Measurements from ENCODE around the gene ENTHD1. TPM values are rescaled to one million over a fixed set of nuclear protein-coding genes. Genes with fewer than 3 reads are reported as not detected.

The ENTHD1 gene
- total and polyA plus RNA-seq, 2 experiments from 2014 or later: not detected

- DNase-seq (ENCODE audit: low read depth in 1 of 2, low spot score in 1 of 2): no peak
Observed at GRCh38 chr22:39716534-39716933, 177.0 kb downstream of the ENTHD1 start.

GRCh38 chr22:39715778-39716495 lies 177.6 kb downstream of the ENTHD1 start:
- no peaks in the 10 kb centered on the region for H3K27me3 ChIP-seq
- H3K27ac ChIP-seq: no peak overlapping the region
- no peak for DNase-seq (ENCODE audit: low read depth in 1 of 2, low spot score in 1 of 2)
- H3K36me3 ChIP-seq: no peaks in the 10 kb centered on the region
- no peaks in the 10 kb centered on the region for H3K9me3 ChIP-seq (ENCODE audit: low read depth)
- H3K4me1 ChIP-seq (ENCODE audit: low read depth): peaks cover 8% of the 10 kb centered on the region
- no peak overlapping the region for H3K4me3 ChIP-seq
- TF ChIP-seq, protein P1, sequence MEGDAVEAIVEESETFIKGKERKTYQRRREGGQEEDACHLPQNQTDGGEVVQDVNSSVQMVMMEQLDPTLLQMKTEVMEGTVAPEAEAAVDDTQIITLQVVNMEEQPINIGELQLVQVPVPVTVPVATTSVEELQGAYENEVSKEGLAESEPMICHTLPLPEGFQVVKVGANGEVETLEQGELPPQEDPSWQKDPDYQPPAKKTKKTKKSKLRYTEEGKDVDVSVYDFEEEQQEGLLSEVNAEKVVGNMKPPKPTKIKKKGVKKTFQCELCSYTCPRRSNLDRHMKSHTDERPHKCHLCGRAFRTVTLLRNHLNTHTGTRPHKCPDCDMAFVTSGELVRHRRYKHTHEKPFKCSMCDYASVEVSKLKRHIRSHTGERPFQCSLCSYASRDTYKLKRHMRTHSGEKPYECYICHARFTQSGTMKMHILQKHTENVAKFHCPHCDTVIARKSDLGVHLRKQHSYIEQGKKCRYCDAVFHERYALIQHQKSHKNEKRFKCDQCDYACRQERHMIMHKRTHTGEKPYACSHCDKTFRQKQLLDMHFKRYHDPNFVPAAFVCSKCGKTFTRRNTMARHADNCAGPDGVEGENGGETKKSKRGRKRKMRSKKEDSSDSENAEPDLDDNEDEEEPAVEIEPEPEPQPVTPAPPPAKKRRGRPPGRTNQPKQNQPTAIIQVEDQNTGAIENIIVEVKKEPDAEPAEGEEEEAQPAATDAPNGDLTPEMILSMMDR (IDR thresholded peaks at IDR 0.05; ENCODE audit: low read depth, low read length): no peak

More at GRCh38 chr22:39716534-39716933, 177.0 kb downstream of the ENTHD1 start:
- Histone ChIP-seq H3K27ac (no peak overlapping the region), H3K27me3 (no peaks in the 10 kb centered on the region), H3K9me3 (ENCODE audit: low read depth) (no peaks in the 10 kb centered on the region), H3K4me3 (no peak overlapping the region), H3K4me1 (ENCODE audit: low read depth) (peaks cover 8% of the 10 kb centered on the region), H3K36me3 (no peaks in the 10 kb centered on the region)
- TF ChIP-seq, protein P1 (IDR thresholded peaks at IDR 0.05; ENCODE audit: low read depth, low read length): no peak

- Histone ChIP-seq H3K4me1 (ENCODE audit: low read depth) (no peaks in the 10 kb centered on the region), H3K4me3 (no peak overlapping the region), H3K27me3 (no peaks in the 10 kb centered on the region), H3K27ac (no peak overlapping the region), H3K9me3 (ENCODE audit: low read depth) (no peaks in the 10 kb centered on the region), H3K36me3 (no peaks in the 10 kb centered on the region)
- TF ChIP-seq, protein P1 (IDR thresholded peaks at IDR 0.05; ENCODE audit: low read depth, low read length): no peak
- no peak for DNase-seq (ENCODE audit: low read depth in 1 of 2, low spot score in 1 of 2)
Observed at GRCh38 chr22:39714321-39714720, 179.2 kb downstream of the ENTHD1 start.

- no peaks in the 10 kb centered on the region for H3K9me3 ChIP-seq (ENCODE audit: low read depth)
- no peak overlapping the region for H3K27ac ChIP-seq
- no peaks in the 10 kb centered on the region for H3K4me1 ChIP-seq (ENCODE audit: low read depth)
- H3K27me3 ChIP-seq: no peaks in the 10 kb centered on the region
- H3K36me3 ChIP-seq: no peaks in the 10 kb centered on the region
- DNase-seq (ENCODE audit: low read depth in 1 of 2, low spot score in 1 of 2): no peak
- TF ChIP-seq, protein P1 (IDR thresholded peaks at IDR 0.05; ENCODE audit: low read depth, low read length): no peak
- no peak overlapping the region for H3K4me3 ChIP-seq
Observed at GRCh38 chr22:39713799-39714290, 179.7 kb downstream of the ENTHD1 start.

GRCh38 chr22:39712751-39713525 lies 180.6 kb downstream of the ENTHD1 start:
- Histone ChIP-seq H3K27me3 (no peaks in the 10 kb centered on the region), H3K4me1 (ENCODE audit: low read depth) (no peaks in the 10 kb centered on the region), H3K4me3 (no peak overlapping the region), H3K9me3 (ENCODE audit: low read depth) (no peaks in the 10 kb centered on the region), H3K36me3 (no peaks in the 10 kb centered on the region), H3K27ac (no peak overlapping the region)
- DNase-seq (ENCODE audit: low read depth in 1 of 2, low spot score in 1 of 2): no peak
- TF ChIP-seq, protein P1 (IDR thresholded peaks at IDR 0.05; ENCODE audit: low read depth, low read length): no peak

Measured in cardiac muscle cell (in vitro differentiated cells and primary cell).